CD4-positive, alpha-beta T cell (primary cell): ENCODE measurements around the gene NACC2. TPM values are rescaled to one million over a fixed set of nuclear protein-coding genes. Genes with fewer than 3 reads are reported as not detected.
A peak's percentile ranks its signal among the peaks of the same experiment; 100 is the strongest.

Source experiments
- ATAC-seq: fragments of 200-7000 bp; cut with Tn5 transposase; one replicate; pipeline ENCODE4 v1.10.0; 2022; ENCODE audit warnings: mild to moderate bottlenecking; ENCODE audit not compliant: poor library complexity
- CTCF ChIA-PET: fragments of 350-600 bp; sonication (Branson Sonifier 250); formaldehyde crosslinking; loops from one replicate; lab custom pipeline; 2021; ENCODE audit warnings: antibody characterized with exemption, inconsistent platforms; lab: Charles Lee
- POLR2A ChIA-PET: fragments of 350-600 bp; sonication (Branson Sonifier 250); formaldehyde crosslinking; loops from one replicate; lab custom pipeline; 2021; ENCODE audit warnings: antibody characterized with exemption, inconsistent platforms; lab: Charles Lee
- DNase-seq, 14 experiments: peaks; one replicate each; pipeline ENCODE4 v3.0.0-alpha.2; 2013 to 2020; ENCODE audit warnings: mixed read lengths in 2 of 14
- H3K27ac ChIP-seq, 2 donors: one replicate each; pipeline versions ENCODE4 v1.5.1 to v1.7.0; 2013; ENCODE audit warnings: low read length in 2 of 2, low read depth in 1 of 2, mild to moderate bottlenecking in 1 of 2
- H3K27me3 ChIP-seq, 2 experiments: 1 replicate in 1 of 2; 2 replicates in 1 of 2; pipeline versions ENCODE4 v1.6.1 to v1.7.0; 2013; ENCODE audit warnings: low read length in 2 of 2, control low read depth in 1 of 2, mild to moderate bottlenecking in 1 of 2, moderate library complexity in 1 of 2; ENCODE audit not compliant: insufficient read depth in 2 of 2, control insufficient read depth in 1 of 2
- H3K36me3 ChIP-seq: one replicate; pipeline ENCODE4 v1.6.1; 2013; ENCODE audit warnings: low read length, control low read depth; ENCODE audit not compliant: insufficient read depth
- H3K4me1 ChIP-seq: one replicate; pipeline ENCODE4 v1.6.1; 2013; ENCODE audit warnings: low read length, control low read depth; ENCODE audit not compliant: insufficient read depth
- H3K4me3 ChIP-seq: one replicate; pipeline ENCODE4 v1.5.1; 2013; ENCODE audit warnings: mild to moderate bottlenecking, low read length, moderate library complexity
- H3K9me3 ChIP-seq, 2 experiments: 1 replicate in 1 of 2; 2 replicates in 1 of 2; pipeline versions ENCODE4 v1.6.1 to v1.7.0; 2013; ENCODE audit warnings: low read length in 2 of 2, mild to moderate bottlenecking in 2 of 2, control low read depth in 1 of 2, moderate library complexity in 1 of 2; ENCODE audit not compliant: control insufficient read depth in 1 of 2, insufficient read depth in 1 of 2
- H3K27ac Mint-ChIP-seq: one replicate; pipeline ENCODE4 v1.8.0; 2020; ENCODE audit warnings: mixed read lengths
- H3K27me3 Mint-ChIP-seq: one replicate; pipeline ENCODE4 v1.8.0; 2021; ENCODE audit warnings: mixed read lengths
- H3K36me3 Mint-ChIP-seq: one replicate; pipeline ENCODE4 v1.8.0; 2021; ENCODE audit warnings: low read depth, mixed read lengths
- H3K4me1 Mint-ChIP-seq: one replicate; pipeline ENCODE4 v1.8.0; 2021; ENCODE audit warnings: low read depth, mixed read lengths
- H3K4me3 Mint-ChIP-seq: one replicate; pipeline ENCODE4 v1.8.0; 2020; ENCODE audit warnings: mild to moderate bottlenecking, mixed read lengths
- H3K9me3 Mint-ChIP-seq: one replicate; pipeline ENCODE4 v1.8.0; 2020; ENCODE audit warnings: mixed read lengths
- CTCF ChIP-seq: fragments of 200-600 bp; IDR thresholded peaks from one replicate; pipeline ENCODE4 v1.8.0; 2022; ENCODE audit warnings: antibody characterized with exemption, mild to moderate bottlenecking
- intact Hi-C, 2 experiments: fragments of 100-400 bp; cut with DNase I in 1 of 2; cut with micrococcal nuclease in 1 of 2; formaldehyde crosslinking; loops; one replicate each; pipeline versions ENCODE4 v1.15.1 to v1.9.0; 2023 to 2025; cut with DNase I, micrococcal nuclease
- total RNA-seq, 174 experiments: library from RNA in 2 of 174; stranded (reverse) in 2 of 174; gene quantifications; one replicate each; pipeline ENCODE4 v1.2.3 and lab custom pipeline; 2021 to 2026

Gene NACC2
- total RNA-seq, 2 experiments from 2014 or later: 2.1 to 2.7 TPM

- no peak overlapping the region for H3K27ac Mint-ChIP-seq
- no peaks in the 10 kb centered on the region for H3K27me3 Mint-ChIP-seq
- TF ChIP-seq CTCF: no peak
- DNase-seq: no peak
- Histone ChIP-seq H3K4me3 (no peak overlapping the region), H3K9me3 (peaks cover 4 to 10% of the 10 kb centered on the region in 2 experiments), H3K27me3 (no peaks in the 10 kb centered on the region), H3K36me3 (peaks cover 6% of the 10 kb centered on the region), H3K27ac (no peak overlapping the region), H3K4me1 (no peaks in the 10 kb centered on the region)
- ChIA-PET CTCF (no interaction called here), POLR2A (no interaction called here)
- ATAC-seq: no peak
- H3K4me3 Mint-ChIP-seq: no peak overlapping the region
- intact Hi-C loops: no loop called here
- peaks cover 2% of the 10 kb centered on the region for H3K9me3 Mint-ChIP-seq
- H3K36me3 Mint-ChIP-seq: peaks cover 11% of the 10 kb centered on the region
- peaks cover 11% of the 10 kb centered on the region for H3K4me1 Mint-ChIP-seq
Observed at GRCh38 chr9:136024286-136024685, 70.8 kb downstream of the NACC2 start.

DNA sequence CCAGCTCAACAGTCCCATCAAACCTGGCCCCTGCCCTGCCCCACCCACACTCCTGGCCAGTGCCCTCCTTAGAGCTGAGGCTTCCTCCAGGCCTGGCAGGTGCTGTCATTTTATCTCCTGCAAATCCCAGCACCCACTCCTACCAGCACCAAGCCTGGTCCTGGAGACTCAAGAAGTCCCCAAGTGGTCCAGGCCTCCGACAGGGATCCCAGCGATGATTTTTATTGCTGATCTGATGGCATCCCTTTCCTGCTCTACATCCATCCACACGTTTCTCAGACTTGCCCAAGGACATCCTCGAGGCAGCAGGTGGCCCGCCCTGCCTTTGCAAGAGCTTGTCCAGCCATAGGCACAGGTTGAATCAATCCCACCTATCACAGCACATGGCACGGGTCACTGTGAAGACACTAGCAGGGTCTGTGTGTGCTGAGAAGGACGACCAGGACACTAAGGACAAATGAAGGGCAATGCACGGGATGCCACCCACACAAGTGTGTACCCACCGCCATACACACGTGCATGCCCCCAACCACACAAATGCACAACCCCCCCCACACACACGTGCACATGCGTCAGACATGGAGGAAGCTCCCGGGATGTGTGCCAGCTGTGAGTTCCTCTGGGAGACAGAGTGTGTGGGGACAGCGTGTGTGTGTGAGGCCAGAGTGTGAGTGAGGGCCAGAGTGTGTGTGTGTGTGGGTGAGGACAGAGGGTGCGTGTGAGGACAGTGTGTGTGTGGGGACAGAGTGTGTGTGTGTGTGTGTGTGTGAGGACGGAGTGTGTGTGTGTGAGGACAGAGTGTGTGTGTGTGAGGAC lies 71.5 kb downstream of the NACC2 start:
- TF ChIP-seq CTCF: no peak
- CTCF ChIA-PET: no interaction called here
- no peaks in the 10 kb centered on the region for H3K4me1 ChIP-seq
- intact Hi-C loops: no loop called here
- H3K27ac Mint-ChIP-seq: no peak overlapping the region
- POLR2A ChIA-PET: no interaction called here
- peaks cover 11% of the 10 kb centered on the region for H3K4me1 Mint-ChIP-seq
- H3K4me3 ChIP-seq: no peak overlapping the region
- no peaks in the 10 kb centered on the region for H3K27me3 ChIP-seq
- ATAC-seq: no peak
- H3K36me3 ChIP-seq: no peaks in the 10 kb centered on the region
- no peaks in the 10 kb centered on the region for H3K27me3 Mint-ChIP-seq
- peaks cover 11% of the 10 kb centered on the region for H3K36me3 Mint-ChIP-seq
- H3K9me3 Mint-ChIP-seq: peaks cover 2% of the 10 kb centered on the region
- no peak overlapping the region for H3K4me3 Mint-ChIP-seq
- no peak overlapping the region for H3K27ac ChIP-seq
- H3K9me3 ChIP-seq: peaks cover 0 to 4% of the 10 kb centered on the region in 2 experiments
- peak in 1 of 14 experiments; percentile 7 for DNase-seq

GRCh38 chr9:136022731-136023409 lies 72.2 kb downstream of the NACC2 start:
- Mint-ChIP-seq H3K36me3 (peaks cover 11% of the 10 kb centered on the region), H3K27me3 (no peaks in the 10 kb centered on the region), H3K4me3 (no peak overlapping the region), H3K4me1 (peaks cover 11% of the 10 kb centered on the region), H3K27ac (no peak overlapping the region), H3K9me3 (peaks cover 2% of the 10 kb centered on the region)
- POLR2A ChIA-PET: no interaction called here
- Histone ChIP-seq H3K4me3 (no peak overlapping the region), H3K4me1 (no peaks in the 10 kb centered on the region), H3K27me3 (no peaks in the 10 kb centered on the region), H3K36me3 (no peaks in the 10 kb centered on the region), H3K9me3 (no peaks in the 10 kb centered on the region), H3K27ac (no peak overlapping the region)
- peak in 1 of 14 experiments; percentile 10 for DNase-seq
- no peak for ATAC-seq
- CTCF ChIA-PET: no interaction called here
- intact Hi-C loops: no loop called here
- no peak for TF ChIP-seq CTCF
